GM23338 (cell line): Measurements from ENCODE around the gene SGCG. TPM values are rescaled to one million over a fixed set of nuclear protein-coding genes. Genes with fewer than 3 reads are reported as not detected.

Source experiments
- ATAC-seq: fragments of 200-7000 bp; cut with Tn5 transposase; 3 replicates; pipeline ENCODE4 v1.9.1; 2020
- DNase-seq: peaks from one replicate; pipeline ENCODE4 v3.0.0-alpha.2; 2015; ENCODE audit warnings: low spot score
- H2AFZ ChIP-seq: fragments of 200-600 bp; sonication (generic); 2 replicates; pipeline ENCODE4 v1.8.0; 2016; ENCODE audit warnings: antibody characterized with exemption, mild to moderate bottlenecking, moderate library complexity
- H3F3A ChIP-seq: fragments of 200-600 bp; sonication (generic); replicated peaks from 2 replicates; pipeline ENCODE4 v1.8.0; 2017; ENCODE audit warnings: antibody characterized with exemption, mixed run types, low read depth
- H3K27ac ChIP-seq: fragments of 200-600 bp; sonication (generic); 2 replicates; pipeline ENCODE4 v1.6.1; 2016; ENCODE audit warnings: low read depth
- H3K27me3 ChIP-seq: fragments of 200-600 bp; sonication (generic); 2 replicates; pipeline ENCODE4 v1.8.0; 2016; ENCODE audit warnings: mild to moderate bottlenecking, mixed run types, moderate library complexity; ENCODE audit not compliant: insufficient read depth
- H3K36me3 ChIP-seq: fragments of 200-600 bp; sonication (generic); 2 replicates; pipeline ENCODE4 v1.8.0; 2016; ENCODE audit warnings: mild to moderate bottlenecking; ENCODE audit not compliant: insufficient read depth
- H3K4me1 ChIP-seq: fragments of 200-600 bp; sonication (generic); 2 replicates; pipeline ENCODE4 v1.8.0; 2016; ENCODE audit warnings: mild to moderate bottlenecking, moderate library complexity; ENCODE audit not compliant: insufficient read depth
- H3K4me2 ChIP-seq: fragments of 200-600 bp; sonication (generic); 2 replicates; pipeline ENCODE4 v1.7.1; 2017; ENCODE audit warnings: mixed run types
- H3K4me3 ChIP-seq: fragments of 200-600 bp; sonication (generic); 2 replicates; pipeline ENCODE4 v1.6.1; 2016; ENCODE audit warnings: mixed run types
- H3K79me2 ChIP-seq: fragments of 200-600 bp; sonication (generic); replicated peaks from 2 replicates; pipeline ENCODE4 v1.8.0; 2017; ENCODE audit warnings: mild to moderate bottlenecking; ENCODE audit not compliant: insufficient read depth
- H3K9me2 ChIP-seq: fragments of 200-600 bp; sonication (generic); 2 replicates; pipeline ENCODE4 v1.8.0; 2017; ENCODE audit not compliant: insufficient read depth
- H4K20me1 ChIP-seq: fragments of 200-600 bp; sonication (generic); replicated peaks from 2 replicates; pipeline ENCODE4 v1.8.0; 2017; ENCODE audit warnings: mild to moderate bottlenecking; ENCODE audit not compliant: insufficient read depth
- H3K27ac Mint-ChIP-seq: 2 replicates; pipeline ENCODE4 v1.8.0; 2020; ENCODE audit warnings: inconsistent platforms, mild to moderate bottlenecking, moderate library complexity, mixed read lengths
- H3K27me3 Mint-ChIP-seq: 3 replicates; pipeline ENCODE4 v1.8.0; 2022; ENCODE audit warnings: low read depth, mild to moderate bottlenecking, moderate library complexity, mixed read lengths, inconsistent platforms; ENCODE audit not compliant: insufficient read depth, poor library complexity
- H3K36me3 Mint-ChIP-seq: 3 replicates; pipeline ENCODE4 v1.8.0; 2021; ENCODE audit warnings: low read depth, mild to moderate bottlenecking, inconsistent platforms, moderate library complexity, mixed read lengths
- H3K4me1 Mint-ChIP-seq: 3 replicates; pipeline ENCODE4 v1.8.0; 2020; ENCODE audit warnings: mild to moderate bottlenecking, inconsistent platforms, mixed read lengths
- H3K4me3 Mint-ChIP-seq: 3 replicates; pipeline ENCODE4 v1.8.0; 2021; ENCODE audit warnings: moderate library complexity, mild to moderate bottlenecking, inconsistent platforms, mixed read lengths
- H3K9me3 Mint-ChIP-seq: 3 replicates; pipeline ENCODE4 v1.8.0; 2020; ENCODE audit warnings: moderate library complexity, mild to moderate bottlenecking, inconsistent platforms, mixed read lengths
- EZH2 ChIP-seq: fragments of 200-600 bp; sonication (generic); IDR thresholded peaks from one replicate; pipeline ENCODE4 v1.8.0; 2017; ENCODE audit warnings: antibody characterized with exemption, mild to moderate bottlenecking, low read depth; ENCODE audit not compliant: unreplicated experiment
- EZH2phosphoT487 ChIP-seq: fragments of 200-600 bp; sonication (generic); IDR thresholded peaks from one replicate; pipeline ENCODE4 v1.8.1; 2018; ENCODE audit warnings: antibody characterized with exemption; ENCODE audit not compliant: unreplicated experiment
- POLR2AphosphoS5 ChIP-seq: IDR thresholded peaks from 2 replicates; pipeline ENCODE4 v1.6.1; 2016; ENCODE audit warnings: antibody characterized with exemption, low read depth
- STAT1 ChIP-seq: IDR thresholded peaks from one replicate; pipeline ENCODE4 v1.6.1; 2016; ENCODE audit warnings: antibody characterized with exemption; ENCODE audit not compliant: unreplicated experiment
- ZNF331 ChIP-seq: fragments of 250-450 bp; sonication (Bioruptor Pico); IDR thresholded peaks from 2 replicates; pipeline ENCODE4 v1.5.0; 2020; ENCODE audit warnings: low read depth, mild to moderate bottlenecking, moderate library complexity
- polyA plus RNA-seq: library from polyadenylated mRNA; unstranded; fragments of >200 nt; fragmentation: Nextera tagmentation; extraction: Ambion mirVana; gene quantifications from 2 replicates; pipeline ENCODE4 v1.2.1, GENCODE V29; 2016
- total RNA-seq: library from RNA; depleted of rRNA; stranded (reverse); fragments of >200 nt; shearing (Covaris generic); gene quantifications from 2 replicates; pipeline ENCODE4 v1.2.3, GENCODE V29; 2014
- TF ChIP-seq, protein P1 (sequence below): IDR thresholded peaks from 2 replicates; pipeline ENCODE4 v1.6.1; 2016; ENCODE audit warnings: antibody characterized with exemption
- TF ChIP-seq, protein P2 (sequence below), 2 experiments: fragments of 200-600 bp in 1 of 2; sonication (generic) in 1 of 2; conservative IDR thresholded peaks; 2 replicates each; pipeline versions ENCODE4 v1.5.1 to v1.6.1; 2016 to 2017; ENCODE audit warnings: antibody characterized with exemption in 2 of 2, low read depth in 2 of 2, mild to moderate bottlenecking in 2 of 2, moderate library complexity in 1 of 2
- TF ChIP-seq, protein P3 (sequence below): IDR thresholded peaks from one replicate; pipeline ENCODE4 v1.6.1; 2018; ENCODE audit warnings: antibody characterized with exemption; ENCODE audit not compliant: unreplicated experiment

The SGCG gene
- total and polyA plus RNA-seq, 2 experiments from 2014 or later: not detected

DNA sequence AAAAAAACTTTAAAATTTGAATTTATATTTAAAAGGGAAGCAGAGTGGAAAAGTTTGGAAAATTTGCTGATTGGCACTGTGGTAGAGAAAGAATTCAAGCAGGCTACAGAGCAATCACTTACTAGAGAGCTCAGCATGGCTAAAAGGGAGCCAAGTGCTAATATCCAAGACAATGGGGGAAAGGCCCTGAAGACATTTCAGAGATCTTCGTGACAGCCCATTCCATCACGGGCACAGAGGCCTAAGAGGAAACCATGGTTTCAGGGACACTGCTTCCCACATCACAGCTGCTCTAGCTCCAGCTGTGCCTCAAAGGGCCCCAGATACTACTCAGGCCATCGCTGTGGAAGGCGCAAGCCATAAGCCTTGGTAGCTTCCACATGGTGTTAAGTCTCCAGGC is 73.7 kb downstream of the SGCG start (continued):
- no peak for TF ChIP-seq STAT1
- TF ChIP-seq, protein P1, sequence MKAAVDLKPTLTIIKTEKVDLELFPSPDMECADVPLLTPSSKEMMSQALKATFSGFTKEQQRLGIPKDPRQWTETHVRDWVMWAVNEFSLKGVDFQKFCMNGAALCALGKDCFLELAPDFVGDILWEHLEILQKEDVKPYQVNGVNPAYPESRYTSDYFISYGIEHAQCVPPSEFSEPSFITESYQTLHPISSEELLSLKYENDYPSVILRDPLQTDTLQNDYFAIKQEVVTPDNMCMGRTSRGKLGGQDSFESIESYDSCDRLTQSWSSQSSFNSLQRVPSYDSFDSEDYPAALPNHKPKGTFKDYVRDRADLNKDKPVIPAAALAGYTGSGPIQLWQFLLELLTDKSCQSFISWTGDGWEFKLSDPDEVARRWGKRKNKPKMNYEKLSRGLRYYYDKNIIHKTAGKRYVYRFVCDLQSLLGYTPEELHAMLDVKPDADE: no peak
- no peak for TF ChIP-seq EZH2
- TF ChIP-seq, protein P2, sequence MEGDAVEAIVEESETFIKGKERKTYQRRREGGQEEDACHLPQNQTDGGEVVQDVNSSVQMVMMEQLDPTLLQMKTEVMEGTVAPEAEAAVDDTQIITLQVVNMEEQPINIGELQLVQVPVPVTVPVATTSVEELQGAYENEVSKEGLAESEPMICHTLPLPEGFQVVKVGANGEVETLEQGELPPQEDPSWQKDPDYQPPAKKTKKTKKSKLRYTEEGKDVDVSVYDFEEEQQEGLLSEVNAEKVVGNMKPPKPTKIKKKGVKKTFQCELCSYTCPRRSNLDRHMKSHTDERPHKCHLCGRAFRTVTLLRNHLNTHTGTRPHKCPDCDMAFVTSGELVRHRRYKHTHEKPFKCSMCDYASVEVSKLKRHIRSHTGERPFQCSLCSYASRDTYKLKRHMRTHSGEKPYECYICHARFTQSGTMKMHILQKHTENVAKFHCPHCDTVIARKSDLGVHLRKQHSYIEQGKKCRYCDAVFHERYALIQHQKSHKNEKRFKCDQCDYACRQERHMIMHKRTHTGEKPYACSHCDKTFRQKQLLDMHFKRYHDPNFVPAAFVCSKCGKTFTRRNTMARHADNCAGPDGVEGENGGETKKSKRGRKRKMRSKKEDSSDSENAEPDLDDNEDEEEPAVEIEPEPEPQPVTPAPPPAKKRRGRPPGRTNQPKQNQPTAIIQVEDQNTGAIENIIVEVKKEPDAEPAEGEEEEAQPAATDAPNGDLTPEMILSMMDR (conservative IDR thresholded peaks at IDR 0.05; ENCODE audit: low read depth in 2 of 2): no peak

DNA sequence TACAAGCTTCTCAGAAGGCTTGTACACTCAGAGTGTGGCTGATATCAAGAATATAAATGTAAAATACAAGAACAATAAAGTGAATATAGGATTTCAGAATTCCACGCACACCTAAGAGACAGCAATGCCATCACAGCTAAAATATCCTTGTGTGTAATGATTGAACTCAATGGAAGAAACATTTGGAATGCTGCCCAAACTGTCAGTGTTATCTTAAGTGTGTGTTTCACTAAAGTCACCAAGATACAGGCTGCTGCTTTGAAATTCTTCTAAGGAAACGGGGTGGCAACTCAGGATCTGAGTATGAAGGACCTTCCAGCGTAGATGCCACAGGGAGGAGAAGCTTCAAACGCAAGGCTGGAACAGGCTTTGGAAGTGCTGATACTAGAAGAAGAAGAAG is 86.8 kb downstream of the SGCG start:
- no peaks in the 10 kb centered on the region for H4K20me1 ChIP-seq
- H3K27ac Mint-ChIP-seq: no peak overlapping the region
- H3K27me3 Mint-ChIP-seq: no peaks in the 10 kb centered on the region
- no peaks in the 10 kb centered on the region for H3K36me3 ChIP-seq
- TF ChIP-seq, protein P3, sequence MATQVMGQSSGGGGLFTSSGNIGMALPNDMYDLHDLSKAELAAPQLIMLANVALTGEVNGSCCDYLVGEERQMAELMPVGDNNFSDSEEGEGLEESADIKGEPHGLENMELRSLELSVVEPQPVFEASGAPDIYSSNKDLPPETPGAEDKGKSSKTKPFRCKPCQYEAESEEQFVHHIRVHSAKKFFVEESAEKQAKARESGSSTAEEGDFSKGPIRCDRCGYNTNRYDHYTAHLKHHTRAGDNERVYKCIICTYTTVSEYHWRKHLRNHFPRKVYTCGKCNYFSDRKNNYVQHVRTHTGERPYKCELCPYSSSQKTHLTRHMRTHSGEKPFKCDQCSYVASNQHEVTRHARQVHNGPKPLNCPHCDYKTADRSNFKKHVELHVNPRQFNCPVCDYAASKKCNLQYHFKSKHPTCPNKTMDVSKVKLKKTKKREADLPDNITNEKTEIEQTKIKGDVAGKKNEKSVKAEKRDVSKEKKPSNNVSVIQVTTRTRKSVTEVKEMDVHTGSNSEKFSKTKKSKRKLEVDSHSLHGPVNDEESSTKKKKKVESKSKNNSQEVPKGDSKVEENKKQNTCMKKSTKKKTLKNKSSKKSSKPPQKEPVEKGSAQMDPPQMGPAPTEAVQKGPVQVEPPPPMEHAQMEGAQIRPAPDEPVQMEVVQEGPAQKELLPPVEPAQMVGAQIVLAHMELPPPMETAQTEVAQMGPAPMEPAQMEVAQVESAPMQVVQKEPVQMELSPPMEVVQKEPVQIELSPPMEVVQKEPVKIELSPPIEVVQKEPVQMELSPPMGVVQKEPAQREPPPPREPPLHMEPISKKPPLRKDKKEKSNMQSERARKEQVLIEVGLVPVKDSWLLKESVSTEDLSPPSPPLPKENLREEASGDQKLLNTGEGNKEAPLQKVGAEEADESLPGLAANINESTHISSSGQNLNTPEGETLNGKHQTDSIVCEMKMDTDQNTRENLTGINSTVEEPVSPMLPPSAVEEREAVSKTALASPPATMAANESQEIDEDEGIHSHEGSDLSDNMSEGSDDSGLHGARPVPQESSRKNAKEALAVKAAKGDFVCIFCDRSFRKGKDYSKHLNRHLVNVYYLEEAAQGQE: no peak
- TF ChIP-seq ZNF331 (CRISPR knock-in tag): no peak
- H3K4me2 ChIP-seq: no peak overlapping the region
- H3K36me3 Mint-ChIP-seq: no peaks in the 10 kb centered on the region
- H2AFZ ChIP-seq: no peak overlapping the region
- no peaks in the 10 kb centered on the region for H3K4me1 Mint-ChIP-seq
- H3K79me2 ChIP-seq: no peaks in the 10 kb centered on the region
- H3K4me1 ChIP-seq: no peaks in the 10 kb centered on the region
- ATAC-seq (no peak), DNase-seq (no peak)
- no peak overlapping the region for H3K4me3 ChIP-seq
- no peak overlapping the region for H3K27ac ChIP-seq
- H3K4me3 Mint-ChIP-seq: no peak overlapping the region
- H3K9me2 ChIP-seq: no peaks in the 10 kb centered on the region; the same call in 1 of the 2 replicates
- H3K9me3 Mint-ChIP-seq: no peaks in the 10 kb centered on the region
- H3K27me3 ChIP-seq: no peaks in the 10 kb centered on the region
- no peaks in the 10 kb centered on the region for H3F3A ChIP-seq

- Mint-ChIP-seq H3K27me3 (no peaks in the 10 kb centered on the region), H3K9me3 (no peaks in the 10 kb centered on the region), H3K4me1 (no peaks in the 10 kb centered on the region), H3K4me3 (no peak overlapping the region), H3K36me3 (no peaks in the 10 kb centered on the region), H3K27ac (no peak overlapping the region)
- Histone ChIP-seq H3K36me3 (no peaks in the 10 kb centered on the region), H2AFZ (no peak overlapping the region), H3K79me2 (no peaks in the 10 kb centered on the region), H3K4me3 (no peak overlapping the region), H3K27me3 (no peaks in the 10 kb centered on the region), H3K9me2 (no peaks in the 10 kb centered on the region; the same call in 1 of the 2 replicates), H3K4me1 (no peaks in the 10 kb centered on the region), H4K20me1 (no peaks in the 10 kb centered on the region), H3K4me2 (no peak overlapping the region), H3K27ac (no peak overlapping the region), H3F3A (no peaks in the 10 kb centered on the region)
- ATAC-seq (no peak), DNase-seq (no peak)
- TF ChIP-seq POLR2AphosphoS5 (no peak), ZNF331 (CRISPR knock-in tag) (no peak), EZH2 (no peak), EZH2phosphoT487 (no peak)
- TF ChIP-seq, protein P2 (conservative IDR thresholded peaks at IDR 0.05; ENCODE audit: low read depth in 2 of 2): no peak
- TF ChIP-seq, protein P1: no peak
- TF ChIP-seq, protein P3: no peak
These were observed 87.7 kb downstream of the SGCG start for GRCh38 chr13:23268441-23268840.
